SIG-M5 treated with dmso at 0.1 percent for 504 hours (cell line): ENCODE data around the gene ZNF254.
"Not testable (repeated sequence)": the region's sequence is repeated elsewhere in the genome, so short reads cannot be mapped to it uniquely, and the experiment has no call there.

ENCODE experiments used
- DNase-seq: peaks from one replicate; lab custom pipeline; 2025; ENCODE audit not compliant: unreplicated experiment; lab: John Stamatoyannopoulos, UW

ZNF254 gene

DNA sequence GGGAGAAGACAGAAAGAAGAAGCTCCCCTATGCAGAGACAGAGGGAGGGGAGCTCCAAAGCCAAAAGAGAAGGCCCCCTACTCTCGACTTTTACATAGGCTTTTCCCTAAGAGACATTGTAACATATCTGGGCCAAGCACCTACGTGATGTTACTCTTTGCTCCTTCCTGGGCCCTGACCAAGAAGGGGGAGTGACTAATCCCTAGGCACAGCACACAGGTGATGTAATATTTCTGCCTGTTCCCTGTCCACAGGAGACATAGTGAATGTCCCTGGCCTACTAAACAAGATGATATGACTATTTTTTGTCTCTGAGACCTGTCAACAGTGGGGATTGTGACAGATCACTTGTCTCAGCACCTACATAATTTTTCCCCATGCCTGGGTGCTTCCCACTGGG, 15.9 kb upstream of the ZNF254 start:
- DNase-seq = no peak

DNA sequence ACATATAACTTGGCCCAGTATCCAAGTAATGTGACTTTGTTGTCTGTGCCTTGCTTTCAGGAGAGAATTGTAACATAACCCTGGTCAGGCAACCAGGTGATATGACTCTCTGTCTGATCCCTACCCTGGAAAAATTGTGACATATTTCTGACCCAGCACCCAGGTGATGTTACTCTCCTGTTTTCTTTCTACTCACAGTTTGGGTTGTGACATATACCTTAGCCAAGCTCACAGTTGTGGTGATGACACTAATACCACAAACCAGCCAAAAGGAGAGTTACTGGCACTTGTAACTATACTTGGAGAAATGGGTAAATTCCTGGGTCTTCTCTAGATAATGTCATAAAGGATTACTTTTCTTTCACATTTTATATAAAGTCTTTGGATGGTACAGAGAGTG, 14.3 kb upstream of the ZNF254 start:
- no peak for DNase-seq

- DNase-seq = no peak
Measured at GRCh38 chr19:24073807-24074206, 13.2 kb upstream of the ZNF254 start.

- peak; percentile 43 for DNase-seq
Measured at GRCh38 chr19:24074720-24075454, 12.1 kb upstream of the ZNF254 start.

DNA sequence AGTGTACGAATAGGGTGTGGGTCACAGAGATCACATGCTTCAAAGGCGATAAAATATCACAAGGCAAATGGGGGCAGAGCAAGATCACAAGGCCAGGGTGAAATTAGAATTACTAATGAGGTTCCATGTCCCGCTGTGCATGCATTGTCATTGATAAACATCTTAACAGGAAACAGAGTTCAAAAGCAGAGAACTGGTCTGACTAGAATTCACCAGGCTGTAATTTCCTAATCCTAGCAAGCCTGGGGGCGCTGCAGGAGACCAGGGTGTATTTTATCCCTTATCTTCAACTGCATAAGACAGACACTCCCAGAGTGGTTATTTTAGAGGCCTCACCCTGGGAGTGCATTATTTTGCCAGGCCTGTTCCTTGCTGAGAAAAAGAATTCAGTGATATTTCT, 11.5 kb upstream of the ZNF254 start:
- DNase-seq = not testable (repeated sequence)

DNA sequence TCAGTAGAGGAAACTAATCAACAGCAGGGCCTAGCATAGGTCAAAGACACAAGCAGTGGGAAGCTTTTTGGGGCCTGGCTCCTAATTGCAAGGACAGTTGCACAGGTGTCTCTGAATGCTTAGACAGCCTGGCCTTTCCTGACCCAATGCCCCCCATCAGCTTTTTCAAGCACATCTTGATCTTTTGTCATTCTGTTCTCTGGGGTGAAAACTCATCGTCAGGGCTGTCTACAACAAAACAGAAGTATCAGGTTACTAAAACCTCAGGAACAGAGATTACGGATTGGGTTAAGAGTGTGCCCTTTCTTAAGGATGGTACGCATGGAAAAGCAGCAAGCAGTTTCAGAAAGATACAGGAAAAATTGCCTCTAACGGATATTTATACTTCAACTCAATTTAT, 8.3 kb upstream of the ZNF254 start:
- no peak for DNase-seq

DNA sequence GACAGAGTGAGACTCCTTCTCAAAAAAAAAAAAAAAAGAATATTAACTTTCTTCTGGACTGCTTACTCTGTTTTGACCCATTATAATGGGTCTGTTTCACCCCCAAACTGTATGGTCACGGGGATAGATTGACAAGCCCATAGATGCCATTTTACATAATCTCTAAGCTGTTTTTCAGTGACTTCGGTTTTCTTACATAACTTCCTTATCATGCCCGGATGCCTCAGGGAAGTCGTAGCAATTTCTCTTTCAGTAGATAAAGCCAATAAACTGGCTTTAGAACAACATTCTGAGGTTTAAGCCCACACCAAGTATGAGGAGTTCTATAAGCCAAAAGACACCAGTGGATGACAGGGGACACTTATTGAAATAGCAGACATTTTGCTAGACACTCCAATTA, 5.9 kb upstream of the ZNF254 start:
- no peak for DNase-seq

DNA sequence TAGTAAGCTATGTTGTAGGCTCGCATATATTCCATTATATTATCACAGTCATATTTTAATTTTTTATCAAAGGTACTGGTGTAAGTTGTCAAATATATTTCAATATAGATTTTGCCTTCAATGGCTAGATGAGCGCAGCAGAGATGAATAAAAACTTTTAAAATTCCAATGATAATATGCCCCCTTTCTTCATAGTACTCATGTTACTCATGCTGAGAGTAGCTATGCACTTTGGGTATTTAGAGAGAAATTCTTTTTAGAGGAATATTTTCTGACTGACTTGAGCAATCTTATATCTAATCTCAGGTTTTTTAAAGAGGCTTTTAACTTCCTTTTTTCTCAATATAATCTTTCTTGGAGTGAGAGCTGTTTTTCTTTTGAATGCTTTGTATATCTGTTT, 11.4 kb downstream of the ZNF254 start:
- DNase-seq = no peak

DNA sequence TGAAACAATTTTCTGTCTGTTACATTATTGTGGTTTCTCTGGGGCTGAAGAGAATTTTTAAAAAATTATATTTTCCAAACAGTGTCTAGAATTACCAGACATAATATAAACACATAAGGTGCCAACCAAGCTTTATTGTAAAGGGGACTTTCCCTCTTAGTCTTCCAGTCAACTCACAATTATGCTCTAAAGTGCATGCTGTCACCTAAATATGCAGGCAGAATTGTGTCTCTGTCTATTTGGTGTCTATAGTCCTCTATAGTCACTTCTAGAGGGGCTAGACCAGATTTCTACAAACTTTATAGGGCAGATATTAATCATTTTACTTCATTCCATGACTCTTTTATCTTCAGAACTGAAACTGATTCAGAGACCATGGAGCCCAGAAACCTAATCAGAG, 12.8 kb downstream of the ZNF254 start:
- no peak for DNase-seq

DNA sequence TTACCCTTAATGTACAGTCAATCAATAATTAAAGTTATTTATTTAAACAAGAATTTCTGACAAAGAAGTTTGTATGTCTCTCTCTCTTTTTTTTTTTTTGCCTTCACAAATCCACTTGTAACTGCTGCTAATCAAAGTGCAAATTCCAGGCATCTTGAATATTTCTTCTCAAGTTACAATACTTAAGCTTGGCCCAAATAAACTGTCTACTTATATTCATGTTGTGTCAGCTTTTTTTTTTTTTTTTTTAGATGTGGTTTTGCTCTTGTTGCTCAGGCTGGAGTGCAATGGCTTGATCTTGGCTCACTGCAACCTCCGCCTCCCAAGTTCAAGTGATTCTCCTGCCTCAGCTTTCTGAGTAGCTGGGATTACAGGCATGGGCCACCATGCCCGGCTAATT, 13.6 kb downstream of the ZNF254 start:
- not testable (repeated sequence) for DNase-seq

GRCh38 chr19:24101459-24102115, 14.6 kb downstream of the ZNF254 start:
- DNase-seq = no peak

GRCh38 chr19:24127601-24128000, 40.6 kb downstream of the ZNF254 start:
- no peak for DNase-seq

DNA sequence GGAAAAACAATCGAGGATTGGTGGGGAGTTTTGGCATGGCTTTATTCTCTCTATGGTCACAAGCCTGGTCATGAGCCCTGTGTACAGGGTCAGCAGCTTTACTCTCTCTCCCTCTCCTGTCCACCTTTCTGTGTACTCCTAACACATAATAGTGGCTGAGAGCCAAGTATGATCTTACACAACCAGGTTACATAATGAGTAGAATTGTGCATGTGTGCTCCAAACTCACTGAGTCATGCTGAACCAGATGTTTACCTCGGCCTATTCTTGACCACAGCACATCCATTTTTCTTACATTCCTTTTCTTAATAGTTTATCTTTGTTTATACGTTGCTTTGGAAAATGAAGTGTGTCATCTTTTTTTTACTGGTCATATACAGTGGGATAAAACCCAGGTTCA, 53.1 kb downstream of the ZNF254 start:
- DNase-seq = no peak

DNA sequence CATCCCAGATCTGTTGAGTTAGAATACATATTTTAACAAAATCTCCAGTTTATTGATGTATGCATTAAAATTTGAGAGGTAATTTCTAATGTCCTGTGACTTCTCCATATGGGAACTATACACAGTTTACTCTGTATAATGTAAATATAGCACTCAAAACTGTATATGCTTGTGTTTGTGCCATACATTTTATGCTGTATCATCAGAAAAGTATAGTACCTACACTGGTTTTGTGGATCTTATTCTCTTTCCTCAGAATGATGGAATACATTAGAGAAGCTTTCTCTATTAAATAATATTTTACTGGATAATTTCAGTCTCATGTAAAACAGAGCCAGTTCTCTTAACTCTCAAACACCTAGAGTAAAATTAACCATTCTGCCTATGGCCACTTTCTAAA, 53.6 kb downstream of the ZNF254 start:
- DNase-seq = no peak

DNA sequence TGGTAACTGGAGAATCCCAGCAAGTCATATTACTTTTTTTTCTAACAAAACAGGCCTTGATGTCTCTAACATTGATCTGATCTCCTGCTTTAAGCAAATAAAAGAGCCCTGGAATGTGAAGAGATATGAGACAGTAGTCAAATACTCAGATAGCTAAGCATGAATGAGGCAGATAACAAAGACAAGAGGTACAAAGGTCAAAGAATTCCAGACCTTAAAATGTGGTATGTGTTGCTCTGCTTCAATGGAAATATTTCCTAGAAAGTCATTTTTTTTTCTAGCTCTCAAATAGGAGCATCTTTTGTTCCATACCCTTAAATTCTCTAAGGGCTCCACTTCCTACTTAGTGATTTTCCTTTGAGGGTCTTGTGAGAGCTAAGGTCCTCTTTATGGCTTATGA, 54.6 kb downstream of the ZNF254 start:
- DNase-seq = no peak

DNA sequence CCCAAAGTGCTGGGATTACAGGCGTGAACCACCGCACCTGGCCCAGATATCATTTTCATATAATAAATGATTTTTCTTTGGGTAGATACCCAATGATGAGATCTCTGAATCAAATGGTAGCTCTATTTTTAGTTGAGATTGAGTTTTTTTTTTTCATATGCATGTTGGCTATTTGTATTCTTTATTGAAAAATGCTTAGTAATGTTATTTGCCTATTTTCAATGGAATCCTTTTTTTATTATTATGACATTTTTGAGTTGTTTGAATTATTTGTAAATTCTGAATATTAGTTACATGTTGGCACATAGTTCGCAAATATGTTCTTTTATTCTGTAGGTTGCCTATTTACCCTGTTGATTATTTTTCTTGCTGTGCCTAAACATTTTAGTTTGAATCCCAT, 55.8 kb downstream of the ZNF254 start:
- DNase-seq = no peak

DNA sequence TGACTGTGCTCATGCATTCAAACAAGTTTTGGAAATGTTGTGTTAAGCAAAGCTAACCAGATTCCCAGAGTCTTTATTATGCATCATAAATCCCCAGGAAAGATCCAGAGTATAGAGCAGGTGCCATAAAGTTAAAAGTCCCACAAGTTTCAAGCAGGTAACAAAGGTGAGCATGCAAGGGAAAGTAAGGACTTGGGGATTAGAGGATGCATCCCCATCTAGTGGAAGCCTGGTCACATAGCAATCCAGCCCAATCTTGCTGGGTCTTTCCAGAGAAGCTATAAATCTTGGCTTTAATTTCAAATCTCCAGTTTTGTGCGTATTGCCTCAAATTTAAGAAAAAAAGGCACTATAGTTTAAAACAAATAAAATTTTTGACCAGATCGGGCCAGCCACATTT, 72.7 kb downstream of the ZNF254 start:
- DNase-seq = no peak

DNA sequence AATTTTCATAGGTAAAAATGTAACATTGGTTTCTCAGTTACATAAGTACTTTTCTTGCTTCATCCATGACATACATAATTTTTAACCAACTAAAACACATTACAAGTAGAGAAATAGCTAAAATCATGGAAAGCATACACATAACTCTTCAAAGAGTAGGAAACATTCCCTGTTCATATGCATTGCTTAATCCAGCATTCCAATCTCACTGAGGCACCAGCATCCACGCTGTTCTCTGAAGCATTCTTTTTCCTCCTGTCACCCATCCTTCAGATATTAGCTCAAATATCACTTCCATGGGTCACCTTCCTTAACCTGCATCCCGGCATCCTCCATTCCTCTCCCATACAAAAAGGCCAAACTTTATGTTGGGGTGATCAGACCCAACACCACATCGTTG, 79.1 kb downstream of the ZNF254 start:
- no peak for DNase-seq

GRCh38 chr19:24173882-24174281, 86.9 kb downstream of the ZNF254 start:
- DNase-seq = no peak

DNA sequence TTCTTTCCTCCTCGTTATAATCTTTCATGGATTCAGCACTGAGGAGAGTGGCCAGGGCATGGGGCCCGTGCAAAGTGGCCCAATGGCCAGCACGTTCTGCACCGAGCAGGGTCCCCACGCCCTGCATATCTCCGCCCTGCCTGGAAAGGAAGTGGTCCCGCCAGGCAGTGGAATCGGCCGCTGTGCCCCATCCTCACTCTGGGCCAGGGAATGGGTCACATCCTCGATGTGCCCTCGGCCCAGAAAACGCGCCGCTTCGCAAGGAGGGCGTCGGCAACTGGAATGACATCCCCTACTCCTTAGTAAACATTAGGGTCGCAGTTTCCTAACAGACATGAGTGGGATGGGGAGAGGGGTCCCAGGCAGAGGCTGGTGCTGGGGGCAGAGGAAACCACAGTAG, 90.7 kb downstream of the ZNF254 start:
- DNase-seq = no peak

DNA sequence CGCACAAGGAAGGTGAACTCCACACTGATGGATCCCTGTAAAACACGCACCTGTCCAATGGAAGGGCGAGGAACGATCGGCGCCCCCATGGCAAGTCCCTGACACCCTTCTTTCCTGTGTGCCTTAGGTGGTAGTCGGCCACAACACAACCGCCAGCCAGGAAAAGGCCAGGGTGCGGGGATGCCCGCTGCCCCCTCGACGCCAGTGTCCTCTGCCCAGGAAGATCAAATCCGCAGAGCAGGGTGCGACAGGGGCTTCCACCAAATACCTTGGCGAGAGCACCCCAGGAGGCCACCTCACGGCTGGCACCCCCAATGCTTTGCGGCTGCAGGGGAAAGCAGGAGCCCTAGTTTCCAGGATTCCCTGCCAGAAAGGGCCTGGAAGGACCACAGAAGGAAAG, 91.2 kb downstream of the ZNF254 start:
- DNase-seq = no peak
